Glomerular endothelial cell (primary cell): Measurements from ENCODE around the gene GALT. TPM values are rescaled to one million over a fixed set of nuclear protein-coding genes. Genes with fewer than 3 reads are reported as not detected.
A peak's percentile ranks its signal among the peaks of the same experiment; 100 is the strongest.

Source experiments
- DNase-seq: peaks from one replicate; pipeline ENCODE4 v3.0.0-alpha.2; 2011; ENCODE audit warnings: low read depth, low spot score; ENCODE audit errors: extremely low read depth
- total RNA-seq: library from RNA; depleted of rRNA; stranded (reverse); fragments of >200 nt; gene quantifications from 2 replicates; pipeline ENCODE4 v1.2.3, GENCODE V29; 2015

Gene GALT
- total RNA-seq, 1 donor from 2014 or later, result 39.8 TPM

DNA sequence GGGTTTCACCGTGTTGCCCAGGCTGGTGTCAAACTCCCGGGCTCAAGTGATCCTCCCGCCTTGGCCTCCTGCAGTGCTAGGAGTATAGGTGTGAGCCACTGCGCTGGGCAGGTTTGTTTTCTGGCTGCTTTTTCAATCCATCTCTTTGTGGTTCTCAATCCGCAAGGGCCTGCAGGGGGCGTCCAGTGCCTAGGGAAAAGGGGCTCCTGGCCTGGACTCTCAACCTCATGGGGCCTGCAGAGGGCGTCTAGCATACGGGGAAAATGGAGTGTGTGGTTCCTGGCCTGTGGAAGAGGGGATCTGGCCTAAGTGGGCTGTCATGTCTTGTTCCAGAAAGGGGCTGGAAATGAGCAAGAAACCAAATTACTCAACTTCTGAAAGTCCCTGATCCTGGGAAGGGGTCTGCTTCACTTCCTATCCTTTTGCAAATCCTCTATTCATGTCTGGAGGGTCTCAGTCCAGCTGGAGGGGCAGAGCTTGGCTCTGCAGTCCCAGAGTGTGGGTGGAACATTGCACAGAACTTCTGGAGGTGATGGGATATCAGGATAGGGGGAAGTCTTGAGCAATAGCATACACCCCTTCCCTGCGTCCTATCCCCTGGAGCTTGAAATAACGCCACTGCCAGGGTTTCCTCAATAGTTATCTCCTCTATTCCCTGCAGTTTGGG is 28.7 kb downstream of the GALT start:
- DNase-seq, result peak; percentile 34

DNA sequence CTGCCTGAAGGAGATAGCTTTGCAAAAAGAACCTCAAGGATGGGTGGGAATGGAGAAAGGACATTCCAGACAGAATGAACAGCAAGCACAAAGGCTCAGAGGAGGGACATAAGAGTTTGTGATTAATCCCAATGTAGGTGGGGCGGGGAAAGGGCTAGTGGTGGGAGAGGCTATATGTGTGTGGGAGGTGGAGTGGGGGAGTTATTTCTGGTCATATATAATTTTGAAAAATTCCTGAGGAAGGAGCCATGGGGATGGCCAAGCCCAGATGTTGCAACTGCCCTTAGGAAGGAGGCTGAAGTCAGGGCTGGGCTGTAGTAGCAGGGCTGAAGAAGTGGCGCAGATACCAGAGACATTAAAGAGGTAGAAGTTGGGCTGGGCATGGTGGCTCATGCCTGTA is 29.4 kb downstream of the GALT start:
- no peak for DNase-seq

DNA sequence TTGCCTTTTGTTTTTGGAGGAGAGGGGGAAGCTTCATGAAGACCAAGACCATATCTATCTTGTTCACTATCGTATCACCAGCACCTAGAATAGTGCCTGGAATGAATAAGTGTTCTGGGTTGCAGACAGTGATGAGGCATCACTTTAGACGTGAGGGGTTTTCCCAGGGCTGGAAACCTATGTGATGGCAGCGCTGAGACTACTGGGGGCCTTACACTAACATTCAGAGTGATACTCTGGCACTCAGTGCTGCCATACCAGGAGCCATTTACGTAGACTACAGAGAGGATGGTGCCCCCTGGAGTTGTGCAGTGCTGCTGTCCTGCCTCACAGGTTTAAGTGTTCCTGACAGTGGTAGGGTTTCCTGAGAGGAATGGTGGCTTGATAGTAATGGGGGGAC is 37.7 kb downstream of the GALT start:
- no peak for DNase-seq

DNA sequence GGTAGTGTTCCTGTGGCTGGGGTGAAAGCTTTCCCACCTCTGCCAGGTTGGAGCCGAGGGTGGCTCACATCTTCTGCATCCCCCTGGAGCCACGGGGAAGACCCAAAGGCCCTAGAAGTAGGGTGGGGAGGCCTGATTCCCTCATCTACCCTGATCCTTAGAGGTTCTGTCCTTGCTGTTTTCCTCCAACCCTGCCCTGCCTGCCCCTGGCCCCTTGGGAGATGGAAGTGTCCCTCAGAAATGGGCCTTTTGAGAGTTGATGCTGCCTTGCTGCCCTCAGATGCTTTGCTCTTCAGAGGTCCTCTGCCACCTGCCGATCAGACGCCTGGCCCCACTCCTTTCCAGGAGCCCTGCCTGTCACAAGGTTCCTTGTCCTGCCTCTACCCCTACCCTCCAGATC is 38.3 kb downstream of the GALT start:
- DNase-seq, result no peak

DNA sequence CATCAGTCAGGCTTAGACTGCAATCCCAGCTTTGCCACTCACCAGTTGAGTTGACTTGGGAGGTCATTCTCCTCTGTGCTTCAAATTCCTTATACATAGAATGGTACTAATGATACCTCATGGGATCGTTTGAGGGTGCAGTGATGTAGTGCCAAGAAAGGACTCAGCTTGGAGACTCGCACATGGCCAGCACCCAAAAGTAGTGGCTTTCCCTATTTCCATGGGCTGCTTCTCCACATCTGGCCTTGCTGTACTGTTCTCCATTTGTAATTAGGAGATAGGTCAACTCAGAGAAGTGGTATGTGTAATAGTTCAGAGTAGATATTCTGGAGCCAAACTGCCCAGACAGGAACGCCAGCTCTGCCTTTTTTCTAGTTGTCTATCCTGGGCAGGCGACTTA is 39.1 kb downstream of the GALT start:
- no peak for DNase-seq

DNA sequence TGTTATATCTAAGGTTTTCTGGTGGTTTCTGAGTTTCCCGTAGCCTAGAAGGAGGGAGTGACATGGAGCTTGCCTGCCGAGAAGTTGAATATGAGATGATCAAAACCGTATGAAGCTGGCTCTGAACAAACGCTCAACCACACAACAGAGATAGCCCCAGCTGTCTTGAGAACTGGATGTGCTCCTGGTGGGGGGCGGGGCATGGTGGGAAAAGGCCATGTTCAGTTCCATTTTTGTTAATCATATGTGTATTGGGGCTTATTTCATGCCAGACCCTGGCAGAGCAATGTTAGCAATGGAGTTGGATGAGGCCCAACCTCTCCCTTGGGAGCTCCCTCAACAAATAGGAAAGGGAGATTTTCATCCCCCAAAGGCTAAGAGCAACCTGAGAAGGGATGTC is 39.8 kb downstream of the GALT start:
- DNase-seq, result no peak

DNA sequence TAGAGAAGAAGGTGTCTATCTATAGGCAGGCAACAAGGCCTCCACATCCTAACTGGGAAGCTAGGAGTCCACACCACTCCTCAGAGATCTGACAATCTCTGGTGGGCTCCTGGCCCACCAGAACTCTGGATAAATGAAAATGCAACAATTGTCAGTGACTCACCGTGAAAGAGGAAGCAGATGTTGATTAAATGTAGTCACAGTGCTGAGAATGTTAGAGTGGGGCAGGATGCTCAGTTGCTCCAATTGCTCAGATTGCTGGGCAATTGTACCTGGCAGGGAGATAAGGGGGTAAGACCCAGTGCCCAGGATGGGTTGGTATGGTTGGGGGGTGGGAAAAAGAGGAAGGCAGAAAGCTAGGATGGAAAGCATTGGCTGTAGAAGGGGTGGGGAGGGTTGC is 40.3 kb downstream of the GALT start:
- DNase-seq, result no peak

DNA sequence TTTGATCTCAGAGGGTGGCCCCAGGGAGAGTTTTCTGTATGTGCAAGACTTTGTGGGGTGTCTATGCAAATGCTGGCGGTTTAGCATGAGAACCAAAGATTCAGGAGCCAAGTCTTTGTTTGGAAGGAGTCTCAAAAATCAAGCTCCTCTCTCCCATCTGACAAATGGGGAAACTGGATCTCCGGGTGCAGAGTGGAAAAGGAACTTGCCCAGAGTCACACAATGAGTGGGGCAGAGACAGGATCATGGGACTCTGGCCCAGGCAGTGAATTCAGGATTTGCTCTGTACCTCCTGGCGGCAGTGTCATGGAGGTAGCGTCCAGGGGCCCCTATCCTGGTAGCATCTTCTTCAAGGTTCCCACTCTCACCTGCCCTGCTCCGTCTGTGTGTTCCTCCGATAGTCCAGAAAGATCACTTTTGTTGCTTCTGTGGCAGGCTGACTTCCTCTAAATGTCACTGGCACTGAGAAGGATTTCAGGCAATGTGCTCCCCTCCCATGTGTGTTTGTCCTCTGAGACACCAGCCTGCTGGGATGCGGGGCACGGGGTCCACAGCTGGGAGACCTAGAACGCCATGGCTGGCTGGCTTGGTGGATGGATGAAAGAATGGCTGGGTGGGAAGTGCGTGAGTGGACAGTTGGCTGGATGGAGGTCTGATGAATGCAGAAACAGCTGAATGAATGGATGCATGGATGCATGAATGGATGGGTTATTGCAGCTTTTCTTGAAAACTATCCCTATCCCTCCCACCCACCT is 41.0 kb downstream of the GALT start:
- DNase-seq, result no peak

DNA sequence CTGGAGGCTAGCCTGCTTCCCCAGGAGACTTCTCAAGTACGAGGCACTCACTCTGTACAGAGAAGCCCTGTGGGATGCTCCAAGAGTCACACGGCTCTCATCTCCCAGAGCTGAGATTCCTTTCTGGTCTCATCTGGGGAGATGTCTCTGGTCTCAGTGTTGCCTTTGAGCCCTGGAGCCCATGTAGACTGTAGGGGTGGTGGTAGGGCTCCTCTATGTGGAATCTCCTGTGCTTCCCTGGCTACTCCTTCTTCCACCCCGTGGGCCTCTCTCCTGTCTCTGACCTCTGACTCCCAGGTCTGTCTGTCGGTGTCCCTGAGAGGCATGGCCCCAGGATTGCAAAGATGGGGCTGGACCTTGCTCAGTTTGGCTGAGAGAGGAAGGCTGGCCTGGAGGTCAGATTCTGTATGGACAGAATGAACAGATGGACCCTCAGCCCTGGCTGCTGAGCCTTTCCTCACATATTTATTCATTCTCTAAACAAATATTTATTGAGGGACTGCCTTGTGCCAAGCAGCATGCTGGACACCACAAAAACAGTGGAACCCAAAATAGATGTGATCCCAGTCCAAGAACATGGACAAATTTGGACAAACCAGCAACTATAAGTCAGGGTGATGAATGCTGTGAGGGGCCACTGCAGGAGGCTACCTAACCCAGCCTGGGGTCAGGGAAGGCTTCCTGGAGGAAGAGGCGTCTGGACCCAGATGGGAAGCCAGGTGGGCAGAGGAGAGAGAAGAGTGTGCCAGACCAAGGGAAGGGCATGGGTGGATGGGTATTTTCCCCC is 42.0 kb downstream of the GALT start:
- DNase-seq, result no peak

DNA sequence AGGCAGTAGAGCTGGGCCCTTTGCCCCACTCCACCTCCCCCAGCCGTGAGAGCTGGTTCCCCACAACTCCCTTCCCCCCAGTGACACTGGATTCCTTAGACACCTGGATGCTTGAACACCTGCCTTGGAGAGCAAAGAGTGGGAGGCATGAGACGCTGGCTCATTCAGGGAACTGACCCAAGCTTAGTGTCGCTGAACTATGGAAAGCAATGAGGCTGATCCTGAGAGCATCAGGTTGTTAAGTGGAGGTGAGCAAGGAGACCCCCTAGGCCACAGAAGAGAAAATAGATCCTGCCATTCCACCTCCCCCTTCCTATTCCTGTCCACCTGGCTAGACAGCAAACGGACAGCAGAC is 42.6 kb downstream of the GALT start:
- no peak for DNase-seq

DNA sequence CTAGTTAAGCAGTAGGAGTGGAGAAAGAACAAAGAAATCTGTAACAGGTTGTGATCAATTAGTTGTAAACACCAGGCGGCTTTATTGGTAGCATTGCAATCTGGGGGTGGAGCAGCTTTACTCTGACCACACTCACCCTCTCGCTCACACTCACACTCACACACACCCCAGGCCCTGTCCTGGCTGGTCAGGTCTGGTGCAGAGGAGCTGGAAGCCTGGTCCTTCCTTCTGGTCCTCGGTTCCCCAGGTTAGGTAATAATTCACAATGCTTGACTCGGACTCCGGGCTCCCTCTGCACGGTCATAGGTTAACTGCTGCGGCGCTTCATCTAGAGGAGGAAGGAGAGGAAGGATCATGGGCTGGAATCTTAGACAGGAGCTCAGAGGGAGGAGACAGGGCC is 43.0 kb downstream of the GALT start:
- no peak for DNase-seq

DNA sequence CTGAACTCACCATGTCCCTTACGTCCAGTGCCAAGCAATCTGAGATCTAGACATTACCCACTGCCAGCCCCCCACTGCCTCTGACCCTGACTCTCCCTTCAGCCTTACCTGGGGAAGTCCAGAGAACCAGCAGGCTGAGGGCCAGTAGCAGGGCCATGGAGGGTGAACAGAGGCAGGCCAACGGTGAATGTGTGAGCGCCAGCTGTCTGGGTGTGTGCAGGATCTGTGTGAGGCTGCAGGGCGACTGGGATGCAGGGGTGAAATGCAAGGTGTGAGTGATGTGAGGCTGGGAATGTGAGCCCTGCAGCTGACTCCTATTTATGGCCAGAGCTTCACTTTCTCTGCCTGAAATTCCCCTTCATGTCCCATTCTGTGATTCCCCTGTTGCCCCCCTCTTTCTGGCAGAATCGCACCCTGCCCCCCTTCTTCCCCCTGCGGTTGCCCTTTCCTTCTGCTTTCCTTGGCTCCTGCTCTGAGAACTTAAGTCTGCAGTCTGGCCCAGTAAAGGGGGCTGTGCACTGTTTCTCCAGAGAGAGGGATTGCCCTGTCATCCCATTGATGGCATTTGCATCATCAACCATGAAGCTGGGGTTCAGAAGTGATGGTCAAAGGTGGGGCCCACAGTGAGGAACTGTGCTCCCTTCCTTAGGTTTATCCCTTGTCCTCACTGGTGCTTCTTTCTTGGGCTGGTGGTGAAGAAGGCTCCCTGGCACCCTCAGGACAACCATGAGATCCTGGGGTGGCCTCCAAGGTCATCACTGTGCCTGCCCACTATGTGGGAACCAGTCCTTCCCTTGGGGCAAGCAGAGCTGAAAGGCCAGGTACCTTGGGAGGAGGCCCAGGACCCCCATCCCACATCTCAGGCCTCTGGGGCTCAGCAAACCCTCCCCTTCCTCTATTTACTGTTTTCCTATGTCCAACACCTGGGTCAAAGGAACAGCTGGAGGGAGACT is 44.8 kb downstream of the GALT start, which contains the start of gene CCL19:
Gene CCL19, minus strand, starts transcription at position 294 of the 953 bp plus-strand sequence. Its CDS starts 137 bp downstream, at position 157.
- DNase-seq, result no peak

DNA sequence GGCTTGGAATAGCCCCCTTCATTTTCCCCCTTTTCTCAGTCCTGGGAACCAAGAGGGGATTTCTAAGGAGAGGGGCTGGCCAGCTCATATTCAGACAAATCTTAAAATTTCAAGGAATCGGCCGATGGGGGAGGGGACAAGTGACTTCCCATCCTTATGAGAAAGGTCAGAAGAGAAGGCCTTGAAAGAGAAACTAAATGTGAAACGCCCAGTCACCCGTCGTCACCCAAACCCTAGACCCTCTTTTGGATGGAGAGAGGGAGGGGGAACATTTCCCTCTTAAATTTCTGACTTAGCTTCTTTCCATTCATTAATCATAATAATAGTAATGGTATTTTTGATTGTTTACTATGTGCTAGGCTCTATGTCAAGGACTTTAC is 45.5 kb downstream of the GALT start:
- no peak for DNase-seq

DNA sequence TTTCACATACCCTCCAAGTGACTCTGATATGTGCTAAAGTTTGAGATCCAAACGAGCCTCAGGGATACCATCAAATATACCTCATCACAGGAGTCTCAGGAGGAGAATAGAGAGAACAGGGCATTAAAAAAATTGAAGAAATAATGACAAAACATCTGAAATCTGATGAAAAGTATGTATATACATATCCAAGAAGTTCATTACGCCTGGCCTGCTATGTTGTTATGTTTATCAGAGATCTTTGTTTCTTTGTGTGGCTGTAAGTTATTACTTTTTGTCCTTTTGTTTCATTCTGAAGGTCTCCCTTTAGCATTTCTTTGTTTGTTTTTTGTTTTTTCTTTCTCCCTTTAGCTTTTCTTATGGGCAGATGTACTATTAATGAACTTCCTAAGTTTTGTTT is 47.1 kb downstream of the GALT start:
- DNase-seq, result no peak

DNA sequence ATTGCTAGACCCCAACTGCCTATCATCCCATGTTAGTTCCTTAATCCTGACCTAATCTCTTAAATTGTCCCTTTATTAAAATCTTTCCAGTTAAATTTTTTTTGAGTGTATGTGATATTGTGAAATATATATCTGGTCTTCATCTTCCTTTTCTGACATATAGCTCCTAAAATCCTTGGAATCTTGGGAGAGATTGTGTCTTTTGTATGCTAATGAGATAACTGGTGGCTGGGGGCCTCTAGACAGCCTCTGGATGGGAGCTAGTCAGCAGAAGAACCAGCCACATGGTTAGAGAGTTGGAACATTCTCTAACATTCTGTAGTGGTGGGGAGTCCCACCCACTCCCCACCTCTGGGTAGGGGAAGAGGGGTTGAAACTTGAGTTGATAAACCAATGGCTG is 48.3 kb downstream of the GALT start:
- no peak for DNase-seq

Other genes starting within 250 kb of the GALT start
- 37.5 and 49.8 TPM in 2 replicates for gene FAM219A, start 188.1 kb upstream of the GALT start, total RNA-seq
- not detected in 2 replicates for gene DNAI1, start 187.9 kb upstream of the GALT start, total RNA-seq
- not detected in 2 replicates for gene ENHO, start 123.7 kb upstream of the GALT start, total RNA-seq
- not detected in 2 replicates for gene CNTFR, start 57.0 kb upstream of the GALT start, total RNA-seq
- gene RPP25L, start 34.6 kb upstream of the GALT start, total RNA-seq, result 17.5 and 21.5 TPM in 2 replicates
- gene DCTN3, start 26.2 kb upstream of the GALT start, total RNA-seq, result 97.1 and 138 TPM in 2 replicates
- gene ARID3C, start 17.6 kb upstream of the GALT start, total RNA-seq, result 0.29 TPM in 1 of 2 replicates, not detected in the other
- gene SIGMAR1, start 8.9 kb upstream of the GALT start, total RNA-seq, result 105 and 134 TPM in 2 replicates
- 5.7 and 9.3 TPM in 2 replicates for gene IL11RA, start 5.5 kb downstream of the GALT start, total RNA-seq
- gene CCL27, start 16.0 kb downstream of the GALT start, total RNA-seq, result not detected in 2 replicates
- not detected in 2 replicates for gene CCL19, start 44.6 kb downstream of the GALT start, total RNA-seq
- gene CCL21, start 63.5 kb downstream of the GALT start, total RNA-seq, result 0.19 and 0.64 TPM in 2 replicates